ENCODE measurements around the gene TMEM141.

The TMEM141 gene

DNA sequence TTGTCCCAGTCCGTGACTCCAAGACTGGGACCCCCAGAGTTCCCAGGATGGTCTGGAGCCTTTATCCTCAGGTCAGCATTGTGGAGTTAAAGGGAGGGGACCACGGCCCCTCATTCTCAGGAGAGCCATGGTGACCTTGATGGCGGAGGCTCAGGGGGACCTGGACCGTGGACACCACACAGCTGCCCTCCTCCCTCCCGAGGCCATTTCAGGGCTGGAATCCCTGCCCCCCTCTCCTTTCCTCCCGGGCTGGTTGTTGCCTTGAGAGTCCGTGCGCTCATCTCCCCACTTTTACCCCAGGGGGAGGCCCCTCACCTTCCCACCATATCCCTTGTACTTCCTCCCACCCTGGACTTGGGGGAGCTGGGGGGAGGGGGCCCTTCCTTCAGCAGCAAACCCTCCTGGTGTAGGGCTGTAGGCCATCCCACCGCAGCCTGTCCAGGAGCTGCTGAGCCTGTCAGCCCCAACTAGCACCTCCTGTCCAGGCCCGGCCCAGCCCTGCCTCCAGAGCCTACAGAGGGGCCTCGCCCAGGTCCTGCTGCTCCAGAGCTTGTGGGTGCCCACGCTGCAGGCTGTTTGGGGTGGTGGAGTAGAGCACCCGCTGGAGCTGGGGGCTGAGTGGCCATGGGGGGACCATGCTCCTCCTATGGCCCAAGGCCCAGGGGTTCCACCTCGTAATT lies 36.8 kb downstream of the TMEM141 start:
- H3K4me3 ChIP-seq (replicated peaks in 1 of 2; ENCODE audit: low read depth in 2 of 2, low read length in 2 of 2): no peak overlapping the region
- no peak for DNase-seq (ENCODE audit: low read depth in 2 of 2)
- no peak for TF ChIP-seq CTCF (IDR thresholded peaks at IDR 0.05; ENCODE audit: low read depth, low read length)

GRCh38 chr9:136828474-136829140 lies 37.5 kb downstream of the TMEM141 start:
- TF ChIP-seq CTCF (IDR thresholded peaks at IDR 0.05; ENCODE audit: low read depth, low read length): no peak
- no peak for DNase-seq (ENCODE audit: low read depth in 2 of 2)
- no peak overlapping the region for H3K4me3 ChIP-seq (replicated peaks in 1 of 2; ENCODE audit: low read depth in 2 of 2, low read length in 2 of 2)

- no peak for TF ChIP-seq CTCF (IDR thresholded peaks at IDR 0.05; ENCODE audit: low read depth, low read length)
- H3K4me3 ChIP-seq (replicated peaks in 1 of 2; ENCODE audit: low read depth in 2 of 2, low read length in 2 of 2): no peak overlapping the region
- DNase-seq (ENCODE audit: low read depth in 2 of 2): no peak
These were observed 38.3 kb downstream of the TMEM141 start for GRCh38 chr9:136829412-136829811.

- H3K4me3 ChIP-seq (replicated peaks in 1 of 2; ENCODE audit: low read depth in 2 of 2, low read length in 2 of 2): no peak overlapping the region
- TF ChIP-seq CTCF (IDR thresholded peaks at IDR 0.05; ENCODE audit: low read depth, low read length): no peak
- DNase-seq (ENCODE audit: low read depth in 2 of 2): no peak
These were observed 39.1 kb downstream of the TMEM141 start for GRCh38 chr9:136829981-136830885.

DNA sequence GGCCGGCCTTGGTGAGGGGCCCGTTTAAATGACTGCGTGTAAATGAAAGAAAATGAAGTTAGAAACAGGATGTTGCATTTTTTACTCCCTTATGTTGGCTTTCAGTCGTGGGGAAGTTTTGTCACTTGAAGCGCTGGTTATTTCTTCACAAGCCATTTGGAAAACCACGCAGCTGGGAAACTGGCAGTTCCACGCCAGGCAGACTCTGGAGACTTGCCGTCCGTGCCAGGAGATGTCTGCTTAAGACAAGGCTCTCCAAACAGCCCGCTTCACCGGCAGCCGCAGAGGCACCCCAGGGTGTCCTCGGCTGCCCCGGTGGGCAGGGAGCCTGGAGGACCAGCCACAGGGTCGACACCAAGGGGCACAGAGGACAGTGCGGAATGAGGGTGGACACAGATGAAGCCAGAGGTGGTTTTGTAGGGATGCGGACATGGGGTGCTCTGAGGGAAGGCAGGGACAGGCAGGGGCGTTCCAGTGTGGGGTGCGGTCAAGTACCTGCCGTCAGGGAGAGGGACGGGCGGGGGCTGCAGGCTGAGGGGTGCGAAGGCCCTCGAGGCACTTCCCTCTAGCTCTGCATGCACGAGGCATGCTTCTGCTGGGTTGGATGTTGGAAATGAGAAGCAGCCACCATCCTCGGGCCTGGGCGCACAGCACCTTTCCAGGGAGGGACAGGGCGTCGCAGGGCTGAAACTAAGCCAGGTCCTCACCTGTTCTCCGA lies 40.0 kb downstream of the TMEM141 start:
- no peak for TF ChIP-seq CTCF (IDR thresholded peaks at IDR 0.05; ENCODE audit: low read depth, low read length)
- H3K4me3 ChIP-seq (replicated peaks in 1 of 2; ENCODE audit: low read depth in 2 of 2, low read length in 2 of 2): no peak overlapping the region
- no peak for DNase-seq (ENCODE audit: low read depth in 2 of 2)

- TF ChIP-seq CTCF (IDR thresholded peaks at IDR 0.05; ENCODE audit: low read depth, low read length): no peak
- H3K4me3 ChIP-seq (replicated peaks in 1 of 2; ENCODE audit: low read depth in 2 of 2, low read length in 2 of 2): no peak overlapping the region
- DNase-seq (ENCODE audit: low read depth in 2 of 2): no peak
These were observed 40.6 kb downstream of the TMEM141 start for GRCh38 chr9:136831720-136832104.

Data from cardiac fibroblast (primary cell).